HFF-Myc (cell line): Measurements from ENCODE around the gene BCAS2.

ENCODE experiments used
- DNase-seq: peaks from one replicate; pipeline ENCODE4 v3.0.0-alpha.2; 2011; ENCODE audit warnings: low read depth; ENCODE audit errors: extremely low read depth
- H3K4me3 ChIP-seq: replicated peaks from 2 replicates; pipeline ENCODE4 v1.5.1; 2011; ENCODE audit warnings: low read depth, mild to moderate bottlenecking, control low read depth, low read length
- CTCF ChIP-seq: IDR thresholded peaks from 2 replicates; pipeline ENCODE4 v1.5.1; 2012; ENCODE audit warnings: mild to moderate bottlenecking, low read depth, low read length, control low read depth; ENCODE audit errors: missing control alignments

BCAS2 gene

GRCh38 chr1:114561333-114561732 is 20.1 kb downstream of the BCAS2 start:
- no peak for DNase-seq
- no peak overlapping the region for H3K4me3 ChIP-seq
- TF ChIP-seq CTCF: no peak

GRCh38 chr1:114559356-114559755 is 22.1 kb downstream of the BCAS2 start:
- DNase-seq: no peak
- H3K4me3 ChIP-seq: no peak overlapping the region
- TF ChIP-seq CTCF: no peak

- no peak for TF ChIP-seq CTCF
- H3K4me3 ChIP-seq: no peak overlapping the region
- DNase-seq: no peak
These were observed 22.9 kb downstream of the BCAS2 start for GRCh38 chr1:114558544-114558943.

- no peak for TF ChIP-seq CTCF
- no peak for DNase-seq
- H3K4me3 ChIP-seq: no peak overlapping the region
These were observed 26.8 kb downstream of the BCAS2 start for GRCh38 chr1:114554577-114554976.

- no peak for DNase-seq
- TF ChIP-seq CTCF: no peak
These were observed 29.2 kb downstream of the BCAS2 start for GRCh38 chr1:114552106-114552639.

GRCh38 chr1:114551400-114551799 is 30.0 kb downstream of the BCAS2 start:
- H3K4me3 ChIP-seq: no peak overlapping the region
- DNase-seq: no peak
- TF ChIP-seq CTCF: no peak

More at GRCh38 chr1:114552106-114552639, 29.2 kb downstream of the BCAS2 start:
- no peak overlapping the region for H3K4me3 ChIP-seq

GRCh38 chr1:114550336-114550735 is 31.1 kb downstream of the BCAS2 start:
- no peak for DNase-seq
- no peak for TF ChIP-seq CTCF
- H3K4me3 ChIP-seq: no peak overlapping the region
